Dedifferentiated amniotic fluid mesenchymal stem cell (primary cell): ENCODE data around the gene RND3.

ENCODE experiments used
- DNase-seq: peaks from one replicate; pipeline ENCODE4 v3.0.0-alpha.2; 2016; ENCODE audit errors: extremely low spot score

The RND3 gene

DNA sequence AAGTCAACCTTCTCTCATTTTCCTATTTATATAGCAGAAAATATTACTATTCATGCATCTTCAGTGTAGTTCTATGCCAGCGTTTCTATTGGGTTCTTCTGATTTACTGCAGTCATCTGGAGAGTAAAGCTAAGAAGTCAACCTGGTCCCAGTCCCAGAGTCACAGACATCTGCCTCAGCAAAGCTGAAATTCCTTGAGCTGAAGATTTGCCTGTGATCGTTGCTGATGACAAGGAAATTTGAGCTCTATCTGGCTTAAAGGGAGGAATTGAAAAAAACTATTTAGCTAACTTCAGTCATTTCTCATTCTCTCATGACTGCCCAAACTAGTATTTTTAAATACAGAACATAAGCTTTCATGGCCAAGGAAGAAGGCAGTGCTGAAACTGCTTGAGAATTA lies 45.7 kb downstream of the RND3 start:
- DNase-seq, result no peak

DNA sequence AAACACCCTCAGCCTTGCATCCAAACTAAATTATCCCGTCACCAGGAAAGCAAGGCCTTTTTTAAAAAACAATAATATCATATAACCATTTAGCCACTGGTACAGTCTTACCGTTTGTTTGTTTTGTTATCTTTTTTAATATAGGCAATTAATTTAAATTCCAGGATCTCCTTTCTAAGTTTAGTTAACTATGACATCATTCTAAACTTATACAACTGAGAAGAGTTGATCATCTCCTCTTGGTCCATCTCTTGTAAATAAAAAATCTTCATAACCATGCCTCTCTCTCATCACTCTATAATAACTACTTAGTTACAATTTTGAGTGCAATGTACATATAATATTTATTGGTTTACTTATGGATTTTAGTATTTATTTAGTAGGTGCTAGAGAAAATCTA lies 46.2 kb downstream of the RND3 start:
- no peak for DNase-seq

DNA sequence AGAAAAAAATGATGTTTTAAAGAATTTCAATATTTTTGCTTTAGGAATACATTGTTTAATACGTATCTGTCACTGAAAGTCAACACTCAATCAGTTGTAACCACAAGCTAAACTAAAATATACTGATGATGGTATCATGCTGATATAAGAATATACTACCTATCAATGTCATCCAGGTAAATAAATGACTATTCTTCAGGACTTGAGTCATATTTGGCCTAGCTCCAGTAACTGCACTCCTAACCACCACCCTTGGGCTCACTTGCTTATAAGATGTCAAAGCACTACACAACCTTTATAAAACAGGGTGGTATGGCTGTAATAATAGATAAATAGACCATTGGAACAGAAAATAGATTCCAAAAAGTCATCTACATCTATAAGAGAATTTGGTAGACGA lies 48.8 kb downstream of the RND3 start:
- DNase-seq, result no peak

DNA sequence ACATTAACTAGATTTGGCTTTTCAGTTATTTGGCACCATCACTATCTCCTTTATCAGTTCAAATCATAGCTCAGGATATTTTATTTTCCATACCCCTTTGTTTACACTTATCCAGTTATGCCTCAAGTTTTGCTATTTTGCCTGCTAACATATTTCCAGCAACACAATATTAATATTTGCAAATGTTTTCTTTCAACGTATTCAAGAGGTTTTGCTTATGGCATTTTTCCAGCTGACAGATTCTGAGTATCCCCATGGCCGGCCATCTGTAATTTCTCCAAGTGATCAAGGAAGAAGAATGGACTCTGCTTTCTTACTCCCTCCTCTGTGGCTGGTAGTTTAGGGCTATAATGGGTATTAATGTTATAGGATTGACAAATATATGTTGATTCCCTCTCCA lies 49.4 kb downstream of the RND3 start:
- DNase-seq, result no peak

DNA sequence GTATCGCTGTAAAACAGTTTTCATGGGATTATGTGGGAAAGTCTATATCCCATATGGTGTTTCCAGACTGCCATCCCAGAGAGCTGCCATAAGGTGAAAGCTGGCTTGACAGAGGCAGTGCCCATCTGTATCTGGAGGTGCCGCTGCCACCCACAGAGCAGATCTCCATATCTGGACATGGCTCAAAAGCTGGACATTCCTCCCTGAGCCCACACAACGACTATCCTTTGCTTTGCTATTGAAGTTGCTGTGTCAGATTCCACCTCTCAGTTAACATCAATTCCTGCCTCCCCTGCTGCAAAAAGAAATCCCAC lies 55.2 kb downstream of the RND3 start:
- DNase-seq, result no peak

DNA sequence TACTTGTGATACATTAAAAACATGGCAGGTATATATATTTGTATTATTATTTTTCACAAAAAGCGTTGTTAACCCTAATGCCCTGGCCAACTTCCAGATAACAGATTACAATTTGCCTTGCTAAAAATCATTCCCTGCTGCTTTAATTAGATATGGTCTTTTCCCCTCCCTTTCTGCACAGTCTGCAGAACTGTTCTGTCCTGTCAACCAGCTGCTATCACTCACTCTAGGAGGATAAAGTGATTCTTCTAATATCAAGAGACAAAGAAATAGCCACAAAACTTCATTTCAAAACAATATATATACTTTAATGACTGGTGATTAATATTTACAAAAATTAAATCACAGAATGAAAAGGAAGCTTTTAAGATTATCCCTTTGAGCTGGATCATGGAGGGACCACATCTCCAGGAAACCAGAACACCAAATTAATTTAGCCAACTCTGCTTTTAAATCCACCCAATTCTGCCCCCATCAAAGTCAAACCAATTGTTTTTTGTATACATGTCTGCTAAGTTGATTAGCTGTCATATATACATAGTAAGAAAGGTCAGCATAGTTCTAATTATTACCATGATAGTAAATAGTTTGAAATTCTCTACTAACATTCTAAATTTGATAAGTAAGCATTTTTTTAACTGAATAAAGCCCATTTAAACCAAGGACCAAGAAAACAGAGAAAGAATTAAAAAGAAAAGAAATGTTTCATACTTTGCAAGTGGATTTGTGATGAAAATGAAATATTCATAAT lies 55.7 kb downstream of the RND3 start:
- no peak for DNase-seq

DNA sequence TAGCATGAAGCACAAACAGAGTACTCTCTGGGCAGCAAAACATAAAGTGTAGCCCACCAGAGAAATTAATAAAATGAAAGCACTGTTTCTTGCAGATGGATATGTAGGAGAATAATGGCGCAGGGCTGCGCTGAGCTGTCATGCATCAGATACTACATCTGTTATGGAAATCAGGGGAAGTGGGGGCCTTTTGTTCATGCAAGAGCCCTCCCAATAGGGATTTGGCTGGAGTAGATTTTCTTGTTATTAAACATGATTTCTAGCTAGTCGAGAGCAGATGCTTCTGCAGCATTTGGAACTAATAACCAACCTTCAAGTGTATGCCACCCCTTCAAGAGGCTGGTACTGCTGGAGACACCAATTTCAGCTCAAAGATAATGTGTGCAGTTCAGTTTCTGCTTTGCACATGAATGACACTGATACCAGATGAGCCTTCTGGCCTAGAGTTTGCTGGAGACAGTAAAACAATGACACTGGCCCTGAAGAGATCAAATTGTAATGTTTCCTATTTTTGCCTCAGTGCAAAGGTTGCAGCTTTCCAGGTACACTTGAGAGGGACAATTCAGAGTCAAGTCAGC lies 58.0 kb downstream of the RND3 start:
- no peak for DNase-seq

DNA sequence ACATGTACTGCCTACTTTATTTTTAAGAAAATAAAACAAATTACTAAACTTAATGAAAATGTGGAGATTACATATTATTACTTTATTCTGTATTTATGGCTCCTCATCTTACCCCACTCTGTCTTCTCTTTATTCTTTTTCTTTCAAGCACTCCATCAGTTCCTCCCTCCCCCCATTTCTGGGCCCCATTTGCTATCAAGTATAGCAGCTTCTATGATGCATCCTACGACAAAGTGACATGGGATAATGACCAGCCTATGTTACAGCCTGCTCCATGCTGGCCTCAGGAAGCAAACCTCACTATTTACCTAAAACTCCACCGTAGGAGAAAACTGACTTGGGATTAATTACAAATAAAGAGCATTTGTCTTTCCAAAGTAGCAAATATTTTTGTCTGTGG lies 58.8 kb downstream of the RND3 start:
- DNase-seq, result no peak

DNA sequence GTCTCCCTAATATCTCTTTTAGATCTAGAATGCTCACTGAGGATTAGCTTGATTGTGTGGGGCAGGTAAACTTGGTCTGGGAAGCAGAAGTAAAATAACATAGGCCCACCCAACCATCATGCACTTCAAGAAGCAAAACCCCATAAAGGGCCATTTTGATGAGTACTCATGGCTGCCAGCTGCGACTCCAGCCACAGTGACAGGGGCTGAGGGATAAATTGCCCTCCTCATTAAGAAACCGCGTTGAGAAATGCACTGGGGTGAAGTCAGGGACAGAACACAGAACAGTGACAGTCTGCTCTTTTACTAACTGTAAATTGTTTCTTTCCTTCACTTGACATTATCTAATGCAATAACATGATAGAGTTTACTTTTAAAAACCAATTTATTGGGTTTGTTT lies 60.2 kb downstream of the RND3 start:
- no peak for DNase-seq

DNA sequence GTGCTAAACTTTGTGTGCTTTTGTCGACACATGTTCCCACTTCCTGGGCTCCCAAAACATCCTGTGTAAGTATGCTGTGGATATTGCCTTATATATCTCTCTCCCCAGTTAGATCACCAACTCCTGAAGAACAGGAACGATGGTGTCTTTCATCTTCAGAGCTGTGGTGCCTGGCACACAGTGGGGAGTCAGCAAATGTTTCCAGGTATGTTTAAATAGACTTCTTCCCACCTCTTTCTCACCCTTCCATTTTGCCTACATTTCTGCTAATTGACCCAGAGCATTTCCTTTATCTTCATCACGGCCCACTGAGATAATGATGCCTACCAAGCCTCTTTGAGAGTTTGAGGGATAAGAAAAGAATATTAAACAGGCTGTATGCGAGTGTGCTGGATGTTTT lies 60.7 kb downstream of the RND3 start:
- no peak for DNase-seq

DNA sequence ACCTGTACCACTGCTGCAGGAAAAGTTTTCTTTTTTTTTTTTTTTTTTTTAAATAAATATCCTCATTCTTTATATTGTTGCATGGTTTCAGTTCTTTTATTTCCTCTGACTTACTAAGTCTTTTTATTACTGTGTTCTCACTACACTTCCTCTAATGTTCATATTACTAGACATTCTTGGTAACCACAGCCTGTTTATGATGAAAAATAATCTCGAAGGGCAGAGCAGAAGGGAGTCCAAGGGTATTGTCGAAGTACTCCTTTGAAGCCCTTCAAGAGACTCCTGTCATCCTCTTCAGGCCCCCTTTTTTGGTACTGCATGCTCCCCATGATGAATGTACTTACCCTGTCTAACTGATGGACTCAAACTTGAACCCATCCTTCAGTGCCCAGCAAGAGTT lies 61.2 kb downstream of the RND3 start:
- no peak for DNase-seq

DNA sequence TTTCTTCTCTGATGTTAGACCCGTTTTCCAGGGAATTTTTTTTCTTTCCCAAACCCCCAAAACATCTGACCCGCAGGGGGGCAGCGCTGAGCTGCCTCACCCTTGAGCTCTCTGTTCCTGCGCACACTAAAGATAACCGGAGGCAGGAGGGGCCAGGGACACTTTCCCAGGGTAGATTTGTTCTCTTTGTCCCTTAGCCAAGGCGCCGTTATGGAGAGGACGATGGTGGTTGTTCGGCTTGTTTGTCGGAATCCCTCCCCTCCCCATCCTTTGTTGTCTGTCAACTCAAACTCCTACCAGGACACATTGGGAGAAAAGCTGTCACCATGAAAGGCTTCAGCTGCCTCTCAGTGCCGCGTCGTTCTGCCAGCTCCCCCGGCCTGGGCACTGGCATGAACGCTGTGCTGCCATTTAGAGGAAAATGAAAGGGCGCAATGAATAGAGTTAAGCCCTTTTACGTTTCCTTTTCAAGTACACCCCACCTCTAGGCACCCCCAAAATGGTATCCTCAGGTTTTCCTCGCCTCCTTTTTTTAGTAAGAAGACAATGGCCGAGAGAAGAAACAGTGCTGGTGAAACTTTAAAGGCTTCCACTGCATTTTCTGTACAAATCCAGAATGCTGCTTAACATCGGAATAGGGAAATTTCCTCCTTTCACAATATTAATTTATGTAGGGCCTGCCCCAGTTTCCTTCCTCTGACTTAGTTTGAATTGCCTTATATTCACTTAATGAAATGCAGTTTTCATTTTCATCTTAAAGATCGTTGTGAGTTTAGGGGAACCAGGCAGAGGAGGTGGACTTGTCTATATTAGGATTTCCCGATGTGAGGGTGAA lies 62.1 kb downstream of the RND3 start:
- DNase-seq, result no peak

DNA sequence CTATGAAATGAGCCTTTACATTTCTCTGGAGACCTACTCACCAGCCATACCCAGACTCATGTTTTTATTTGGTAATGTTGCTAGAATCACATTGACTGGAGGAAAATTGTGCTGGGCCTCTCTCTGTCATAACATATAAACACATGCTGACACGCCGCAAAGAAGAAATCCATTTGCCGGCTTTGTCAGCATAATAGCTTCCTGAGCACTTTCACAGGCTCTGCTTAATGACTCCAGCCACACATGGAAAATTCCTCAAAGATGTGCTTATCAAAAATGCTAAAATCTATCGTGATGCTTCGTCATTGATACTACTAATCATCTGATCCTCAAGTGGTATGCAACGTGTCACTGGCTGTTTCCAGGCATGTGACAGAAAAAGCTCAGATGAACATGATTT lies 63.1 kb downstream of the RND3 start:
- DNase-seq, result no peak

DNA sequence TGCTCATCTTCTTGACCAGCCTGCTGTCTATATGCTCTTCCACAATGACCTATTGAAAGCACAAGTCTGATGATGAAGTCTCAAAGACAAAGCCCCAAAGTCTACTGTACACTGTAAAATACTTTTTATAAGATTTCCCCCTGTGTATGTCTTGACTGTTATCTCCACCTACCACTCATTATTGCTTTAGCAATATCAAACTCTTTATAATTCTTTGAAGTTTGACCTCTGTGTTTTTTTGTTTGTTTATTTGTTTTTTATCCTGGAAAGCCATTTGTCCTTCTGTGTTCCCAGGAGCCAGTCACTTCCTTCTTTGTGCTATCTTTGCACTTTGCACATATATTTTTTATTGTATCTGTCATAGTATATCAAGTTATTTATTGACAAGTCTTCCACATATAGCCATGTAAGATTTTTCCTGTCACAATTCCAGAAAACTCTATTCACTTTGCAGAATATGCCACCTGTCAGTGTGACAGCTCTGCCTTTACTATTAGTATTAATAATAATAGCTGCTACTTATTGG lies 66.3 kb downstream of the RND3 start:
- no peak for DNase-seq

DNA sequence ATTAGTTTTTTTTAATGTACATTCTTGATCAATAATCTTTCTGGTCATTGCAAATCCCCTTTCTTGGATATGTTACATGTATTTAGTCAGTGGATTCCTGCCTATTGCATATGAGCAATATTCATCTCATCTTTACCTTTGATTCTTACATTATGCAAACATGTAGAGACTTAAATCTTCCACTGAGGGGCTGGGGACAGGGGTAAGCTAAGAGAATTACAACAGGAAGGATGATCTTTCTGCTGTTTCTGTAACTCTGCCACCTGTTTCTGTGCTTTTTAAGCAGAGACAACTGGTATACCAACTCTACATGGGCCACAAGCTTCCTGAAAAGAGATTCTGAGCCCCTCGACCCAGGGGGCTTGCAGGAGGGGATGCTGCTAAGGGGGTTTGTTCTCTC lies 68.6 kb downstream of the RND3 start:
- DNase-seq, result no peak
